Common myeloid progenitor, CD34-positive (primary cell): Measurements from ENCODE around the gene SEC14L3.

Experiments used
- CTCF ChIA-PET: fragments of 350-600 bp; sonication (Branson Sonifier 250); formaldehyde crosslinking; loops from one replicate; lab custom pipeline; 2021; ENCODE audit warnings: antibody characterized with exemption; lab: Charles Lee
- POLR2A ChIA-PET: fragments of 350-600 bp; sonication (Branson Sonifier 250); formaldehyde crosslinking; loops from one replicate; lab custom pipeline; 2021; ENCODE audit warnings: antibody characterized with exemption; lab: Charles Lee
- DNase-seq, 3 donors: peaks; one replicate each; pipeline versions ENCODE4 v3.0.0 to v3.0.0-alpha.2; 2013
- H3K27ac ChIP-seq, 2 experiments: 1 replicate in 1 of 2; 2 replicates in 1 of 2; pipeline ENCODE4 v1.7.0; 2013; ENCODE audit warnings: inconsistent platforms in 2 of 2, low read length in 2 of 2, mild to moderate bottlenecking in 2 of 2, low read depth in 1 of 2, moderate library complexity in 1 of 2; ENCODE audit not compliant: severe bottlenecking in 2 of 2, insufficient read depth in 1 of 2, poor library complexity in 1 of 2
- H3K27me3 ChIP-seq, 5 experiments: replicated peaks in 2 of 5; 1 replicate in 3 of 5; 2 replicates in 2 of 5; pipeline versions ENCODE4 v1.6.1 to v1.7.0; 2013; ENCODE audit warnings: low read length in 4 of 5, mild to moderate bottlenecking in 2 of 5, moderate library complexity in 2 of 5, inconsistent platforms in 1 of 5; ENCODE audit not compliant: insufficient read depth in 5 of 5, control insufficient read depth in 4 of 5
- H3K36me3 ChIP-seq, 4 experiments: 1 replicate in 2 of 4; 2 replicates in 2 of 4; pipeline versions ENCODE4 v1.6.1 to v1.7.0; 2013; ENCODE audit warnings: low read length in 3 of 4, control low read depth in 1 of 4, mild to moderate bottlenecking in 1 of 4; ENCODE audit not compliant: control insufficient read depth in 4 of 4, insufficient read depth in 4 of 4
- H3K4me1 ChIP-seq, 4 experiments: 1 replicate in 3 of 4; 2 replicates in 1 of 4; pipeline versions ENCODE4 v1.6.1 to v1.7.1; 2013; ENCODE audit warnings: low read length in 3 of 4, mild to moderate bottlenecking in 3 of 4, control low read depth in 1 of 4, inconsistent platforms in 1 of 4, moderate library complexity in 1 of 4; ENCODE audit not compliant: control insufficient read depth in 4 of 4, insufficient read depth in 4 of 4; ENCODE audit errors: control extremely low read depth in 1 of 4
- H3K4me3 ChIP-seq, 7 experiments: 1 replicate in 4 of 7; 2 replicates in 3 of 7; pipeline versions ENCODE4 v1.5.1 to v1.7.0; 2013; ENCODE audit warnings: mild to moderate bottlenecking in 7 of 7, low read length in 6 of 7, moderate library complexity in 6 of 7, inconsistent platforms in 2 of 7, low read depth in 2 of 7, control low read depth in 1 of 7; ENCODE audit not compliant: insufficient read depth in 4 of 7, control insufficient read depth in 1 of 7; ENCODE audit errors: extremely low read depth in 1 of 7
- H3K9me3 ChIP-seq, 5 experiments: 1 replicate in 4 of 5; 2 replicates in 1 of 5; pipeline versions ENCODE4 v1.6.1 to v1.7.1; 2013; ENCODE audit warnings: low read length in 4 of 5, mild to moderate bottlenecking in 2 of 5, inconsistent platforms in 1 of 5, low read depth in 1 of 5, moderate library complexity in 1 of 5; ENCODE audit not compliant: control insufficient read depth in 4 of 5, insufficient read depth in 2 of 5; ENCODE audit errors: control extremely low read depth in 1 of 5
- WGBS: methylation state at CpG from one replicate; pipeline ENCODE4 v1.1.5; 2013; ENCODE audit not compliant: insufficient coverage; 5-methylcytosine and 5-hydroxymethylcytosine counted together

Gene SEC14L3

GRCh38 chr22:30413745-30414524 lies 57.9 kb downstream of the SEC14L3 start:
- 95% methylated on average over 2 of the region's 5 CpGs for WGBS
- peaks cover 2 to 28% (median 10%) of the 10 kb centered on the region in 4 experiments for H3K36me3 ChIP-seq
- DNase-seq, result no peak
- no peak overlapping the region for H3K27ac ChIP-seq
- POLR2A ChIA-PET, result no interaction called here
- CTCF ChIA-PET, result interaction anchor here (0.9 to 6.8 kb wide), 4 partner anchors 10 to 306 kb away, joined by 3 to 42 read pairs (median 4); partner anchors contain the start of gene MTFP1
- H3K4me3 ChIP-seq, result no peak overlapping the region
- H3K4me1 ChIP-seq, result peaks cover 0 to 2% (median under 1%) of the 10 kb centered on the region in 4 experiments
- no peaks in the 10 kb centered on the region for H3K9me3 ChIP-seq
- no peaks in the 10 kb centered on the region for H3K27me3 ChIP-seq

GRCh38 chr22:30413001-30413400 lies 58.8 kb downstream of the SEC14L3 start:
- no peaks in the 10 kb centered on the region for H3K27me3 ChIP-seq
- H3K36me3 ChIP-seq, result peaks cover 2 to 20% (median 8%) of the 10 kb centered on the region in 4 experiments
- H3K9me3 ChIP-seq, result no peaks in the 10 kb centered on the region
- ChIA-PET POLR2A (no interaction called here), CTCF (interaction anchor here (1.1 to 6.8 kb wide), 4 partner anchors 11 to 125 kb away, joined by 3 to 42 read pairs (median 3); partner anchors contain the start of gene MTFP1)
- H3K27ac ChIP-seq, result no peak overlapping the region
- H3K4me3 ChIP-seq, result no peak overlapping the region
- no peak for DNase-seq
- 98% methylated on average over 4 of the region's 4 CpGs for WGBS
- H3K4me1 ChIP-seq, result peaks cover 0 to 7% (median 3%) of the 10 kb centered on the region in 4 experiments

GRCh38 chr22:30411780-30412179 lies 60.0 kb downstream of the SEC14L3 start:
- POLR2A ChIA-PET, result no interaction called here
- Histone ChIP-seq H3K36me3 (peaks cover 2 to 16% (median 6%) of the 10 kb centered on the region in 4 experiments), H3K9me3 (no peaks in the 10 kb centered on the region), H3K27me3 (no peaks in the 10 kb centered on the region), H3K4me3 (no peak overlapping the region), H3K27ac (no peak overlapping the region), H3K4me1 (peaks cover 0 to 7% (median 3%) of the 10 kb centered on the region in 4 experiments)
- WGBS, result 100% methylated on average over 2 of the region's 3 CpGs
- CTCF ChIA-PET, result interaction anchor here (0.9 to 6.8 kb wide), 6 partner anchors 12 to 124 kb away, joined by 3 to 42 read pairs (median 8); partner anchors contain the start of gene MTFP1
- no peak for DNase-seq
